ENCODE data around the gene CWC15.

- TF ChIP-seq, protein P1, sequence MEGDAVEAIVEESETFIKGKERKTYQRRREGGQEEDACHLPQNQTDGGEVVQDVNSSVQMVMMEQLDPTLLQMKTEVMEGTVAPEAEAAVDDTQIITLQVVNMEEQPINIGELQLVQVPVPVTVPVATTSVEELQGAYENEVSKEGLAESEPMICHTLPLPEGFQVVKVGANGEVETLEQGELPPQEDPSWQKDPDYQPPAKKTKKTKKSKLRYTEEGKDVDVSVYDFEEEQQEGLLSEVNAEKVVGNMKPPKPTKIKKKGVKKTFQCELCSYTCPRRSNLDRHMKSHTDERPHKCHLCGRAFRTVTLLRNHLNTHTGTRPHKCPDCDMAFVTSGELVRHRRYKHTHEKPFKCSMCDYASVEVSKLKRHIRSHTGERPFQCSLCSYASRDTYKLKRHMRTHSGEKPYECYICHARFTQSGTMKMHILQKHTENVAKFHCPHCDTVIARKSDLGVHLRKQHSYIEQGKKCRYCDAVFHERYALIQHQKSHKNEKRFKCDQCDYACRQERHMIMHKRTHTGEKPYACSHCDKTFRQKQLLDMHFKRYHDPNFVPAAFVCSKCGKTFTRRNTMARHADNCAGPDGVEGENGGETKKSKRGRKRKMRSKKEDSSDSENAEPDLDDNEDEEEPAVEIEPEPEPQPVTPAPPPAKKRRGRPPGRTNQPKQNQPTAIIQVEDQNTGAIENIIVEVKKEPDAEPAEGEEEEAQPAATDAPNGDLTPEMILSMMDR (CRISPR knock-in tag; IDR thresholded peaks at IDR 0.05): no peak
- TF ChIP-seq ARID2 (CRISPR knock-in tag; IDR thresholded peaks at IDR 0.05; ENCODE audit: borderline replicate concordance) (no peak), ZNF687 (CRISPR knock-in tag; IDR thresholded peaks at IDR 0.05) (no peak)
Observed at GRCh38 chr11:94939346-94939745, 34.0 kb downstream of the CWC15 start.
